Stimulated activated CD4-positive, alpha-beta T cell treated with anti-CD3 and anti-CD28 coated beads, Interleukin-4, amount 100 ng/mL, for 4 hours (primary cell): Measurements from ENCODE around the gene UPK3BL1.
"Not testable (repeated sequence)": the region's sequence is repeated elsewhere in the genome, so short reads cannot be mapped to it uniquely, and the experiment has no call there.

Experiments
- DNase-seq, 2 experiments: peaks; one replicate each; pipeline ENCODE4 v3.0.0-alpha.2; 2020

UPK3BL1 gene, protein sequence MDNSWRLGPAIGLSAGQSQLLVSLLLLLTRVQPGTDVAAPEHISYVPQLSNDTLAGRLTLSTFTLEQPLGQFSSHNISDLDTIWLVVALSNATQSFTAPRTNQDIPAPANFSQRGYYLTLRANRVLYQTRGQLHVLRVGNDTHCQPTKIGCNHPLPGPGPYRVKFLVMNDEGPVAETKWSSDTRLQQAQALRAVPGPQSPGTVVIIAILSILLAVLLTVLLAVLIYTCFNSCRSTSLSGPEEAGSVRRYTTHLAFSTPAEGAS

GRCh38 chr7:102642691-102643090, at the start of gene UPK3BL1:
UPK3BL1 (minus strand) TSS chr7:102642791; CDS start chr7:102642741, 50 bp downstream.
- DNase-seq: not testable (repeated sequence)

GRCh38 chr7:102690602-102691001, 48.0 kb upstream of the UPK3BL1 start:
- peak in 1 of 2 experiments; percentile 3 for DNase-seq

DNA sequence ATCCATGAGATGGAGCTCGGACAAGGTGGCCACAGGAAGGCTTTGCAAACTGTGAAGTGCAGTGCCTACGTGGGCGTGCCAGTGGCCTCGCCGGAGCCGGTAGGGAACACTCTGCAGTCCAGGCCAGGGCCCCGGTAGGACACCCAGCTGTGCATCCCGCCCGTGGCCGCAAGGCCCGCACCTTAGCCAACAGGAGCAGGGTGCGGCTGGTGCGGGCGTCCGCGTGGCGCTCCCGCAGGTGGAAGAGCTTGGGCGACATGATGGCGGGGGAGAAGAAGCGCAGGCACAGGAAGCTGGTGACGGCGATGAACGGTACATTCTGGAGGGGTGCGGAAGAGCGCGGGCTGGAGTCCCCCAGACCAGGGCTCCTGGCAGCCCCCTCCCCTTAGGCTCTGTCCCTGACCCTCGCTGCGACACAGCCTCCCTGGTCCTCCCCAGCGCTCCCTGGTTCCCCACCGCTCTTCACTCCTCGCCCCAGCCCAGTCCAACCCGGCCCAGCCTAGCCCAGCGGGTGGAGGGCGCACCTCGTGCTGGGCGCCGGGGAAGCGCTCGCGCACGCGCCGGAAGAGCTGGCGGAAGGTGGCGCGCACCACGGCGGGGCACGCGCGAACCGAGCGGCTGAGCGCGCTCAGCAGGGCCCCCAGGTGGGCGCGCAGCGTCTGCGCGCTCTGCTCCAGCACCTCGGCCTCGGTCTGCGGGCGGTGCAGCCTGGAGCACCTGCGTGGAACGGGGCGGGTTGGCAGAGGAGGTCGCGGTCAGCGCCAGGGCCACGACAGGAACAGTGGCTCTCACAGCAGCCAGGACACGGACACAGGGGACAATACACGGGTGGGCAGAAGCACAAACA, 47.1 kb upstream of the UPK3BL1 start:
- peak; percentile 2 to 11 for DNase-seq

DNA sequence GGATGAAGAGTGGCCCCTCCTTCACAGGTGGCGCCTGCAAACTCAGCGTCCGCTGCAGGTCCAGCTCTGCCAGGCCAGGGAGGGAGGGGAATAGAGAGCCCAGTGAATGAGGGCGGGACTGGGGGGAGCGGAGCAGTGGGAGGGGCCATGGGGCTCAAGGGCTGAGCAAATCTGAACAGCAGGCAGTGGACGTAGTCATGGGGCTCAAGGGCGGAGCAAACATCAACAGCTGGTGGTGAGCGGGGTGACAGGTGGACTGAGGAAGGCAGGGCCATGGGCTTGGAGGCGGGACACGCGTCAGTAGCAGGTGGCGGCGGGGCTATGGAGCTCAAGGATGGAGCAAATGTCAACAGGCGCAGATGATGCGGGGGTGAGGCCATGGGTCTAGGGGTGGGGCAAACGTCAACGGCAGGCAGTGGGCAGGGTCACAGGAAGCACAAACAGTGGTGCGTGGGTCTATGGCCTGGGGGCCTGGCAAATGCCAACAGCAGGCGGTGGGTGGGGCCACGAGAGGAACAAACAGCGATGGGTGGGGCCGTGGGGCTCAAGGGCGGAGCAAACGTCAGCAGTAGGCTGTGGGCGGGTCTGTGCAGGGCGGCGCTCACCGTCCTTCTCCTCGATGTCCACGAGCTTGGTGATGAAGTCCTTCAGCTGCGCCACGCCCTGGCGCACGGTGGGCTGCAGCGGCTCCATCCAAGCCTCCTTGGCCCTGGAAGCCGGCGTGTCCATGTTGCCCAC, 45.9 kb upstream of the UPK3BL1 start:
- DNase-seq: not testable (repeated sequence)

DNA sequence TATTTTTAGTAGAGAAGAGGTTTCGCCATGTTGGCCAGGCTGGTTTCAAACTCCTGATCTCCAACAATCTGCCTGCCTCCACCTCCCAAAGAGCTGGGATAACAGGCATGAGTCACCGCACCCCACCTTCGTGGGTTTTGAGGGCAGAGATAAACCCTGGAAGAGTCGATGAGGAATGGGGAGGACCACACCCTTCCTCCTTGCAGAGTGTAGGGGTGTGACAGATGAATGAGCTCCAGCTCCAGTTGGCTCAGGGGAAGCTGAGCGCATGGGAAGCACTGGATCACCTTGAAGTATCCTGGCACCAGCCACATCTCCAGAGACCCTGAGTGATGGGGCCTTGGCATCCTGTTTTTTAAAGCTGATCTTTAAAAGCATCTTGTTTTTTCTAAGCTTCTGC, 40.0 kb upstream of the UPK3BL1 start:
- DNase-seq: not testable (repeated sequence)

- not testable (repeated sequence) for DNase-seq
Measured at GRCh38 chr7:102680780-102681179, 38.2 kb upstream of the UPK3BL1 start.

- DNase-seq: peak in 1 of 2 experiments; percentile 3
Measured at GRCh38 chr7:102675545-102675944, 33.0 kb upstream of the UPK3BL1 start.

GRCh38 chr7:102673447-102674067, 31.0 kb upstream of the UPK3BL1 start:
- DNase-seq: not testable (repeated sequence)

- DNase-seq: not testable (repeated sequence)
Measured at GRCh38 chr7:102671956-102672307, 29.3 kb upstream of the UPK3BL1 start.

DNA sequence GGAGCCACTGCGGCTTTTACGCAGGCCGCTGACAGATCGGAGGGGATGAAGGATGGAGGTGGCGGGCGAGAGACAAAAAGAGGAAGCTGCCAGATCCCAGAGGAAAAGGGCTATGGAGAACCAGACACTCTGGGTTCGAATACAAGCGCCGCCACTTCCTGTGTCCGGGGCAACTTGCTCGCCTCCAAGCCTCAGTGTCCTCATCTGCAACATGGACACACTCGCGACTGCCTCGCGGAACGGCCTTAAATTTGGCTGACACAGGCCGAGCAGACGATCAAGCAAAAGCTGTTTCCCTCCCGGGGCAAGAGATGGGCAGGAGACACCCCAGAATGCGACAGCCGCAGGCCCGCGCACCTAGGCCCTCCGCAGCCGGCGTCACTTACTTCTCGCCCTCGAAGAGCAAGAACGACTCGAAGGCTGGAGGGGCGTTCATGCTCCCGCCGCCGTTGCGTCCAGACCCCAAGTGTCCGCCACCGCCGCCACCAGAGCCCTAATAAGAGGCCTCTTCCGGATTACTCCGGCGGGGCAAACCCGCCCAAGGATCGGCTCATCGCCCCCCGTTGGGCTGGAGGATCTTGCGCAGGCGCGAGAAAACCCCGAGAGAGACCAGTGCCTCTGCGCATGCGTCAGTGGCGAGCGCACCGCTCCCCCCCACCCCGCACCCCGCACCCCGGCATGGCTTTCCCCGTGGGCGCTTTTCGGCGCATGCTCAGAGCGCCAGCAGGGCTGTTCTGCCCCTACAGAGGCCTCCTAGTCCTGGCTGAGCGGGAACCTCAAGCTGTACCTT, 28.8 kb upstream of the UPK3BL1 start, which contains the start of gene POLR2J2:
Gene POLR2J2 (minus strand): TSS at position 498 of the 790 bp plus-strand sequence. CDS start 62 bp downstream, at position 436.
- DNase-seq: not testable (repeated sequence)

GRCh38 chr7:102667523-102667922, 24.9 kb upstream of the UPK3BL1 start:
- not testable (repeated sequence) for DNase-seq

- not testable (repeated sequence) for DNase-seq
Measured at GRCh38 chr7:102666850-102667249, 24.3 kb upstream of the UPK3BL1 start.

DNA sequence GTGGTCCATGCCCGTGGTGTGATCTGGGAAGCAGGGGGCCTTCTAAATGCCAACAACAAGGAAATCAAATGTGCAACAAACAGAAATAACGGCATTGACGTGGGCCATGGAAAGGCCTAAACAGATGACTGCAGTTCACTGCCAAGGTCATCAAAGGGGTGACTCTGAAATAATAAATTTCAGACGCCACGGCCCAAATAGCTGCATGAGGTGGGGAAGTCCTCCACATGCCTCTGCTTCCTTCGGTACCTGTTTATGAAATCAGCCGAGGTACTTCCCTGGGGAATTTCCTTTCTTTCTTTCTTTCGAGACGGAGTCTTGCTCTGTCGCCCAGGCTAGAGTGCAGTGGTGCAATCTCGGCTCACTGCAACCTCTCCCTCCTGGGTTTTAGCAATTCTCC, 22.2 kb upstream of the UPK3BL1 start:
- not testable (repeated sequence) for DNase-seq

- DNase-seq: not testable (repeated sequence)
Measured at GRCh38 chr7:102649924-102650323, 7.3 kb upstream of the UPK3BL1 start, which contains the start of gene SPDYE2B. SPDYE2B (plus strand) TSS chr7:102650319; CDS start chr7:102652349, 2,030 bp downstream.

DNA sequence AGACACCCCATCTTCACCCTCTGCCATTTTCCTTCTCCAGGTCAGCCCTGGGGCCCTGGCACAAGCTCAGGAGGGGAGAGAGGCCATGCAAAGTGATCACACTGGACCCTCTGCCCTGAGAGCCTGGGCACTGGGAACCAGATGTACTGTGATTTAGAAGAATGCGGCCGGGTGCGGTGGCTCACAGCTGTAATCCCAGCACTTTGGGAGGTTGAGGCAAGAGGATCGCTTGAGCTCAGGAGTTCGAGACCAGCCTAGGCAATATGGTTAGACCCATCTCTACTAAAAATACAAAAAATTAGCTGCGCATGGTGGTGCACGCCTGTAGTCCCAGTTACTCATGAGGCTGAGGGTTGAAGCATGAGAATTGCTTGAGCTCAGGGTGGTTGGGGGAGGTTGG, 5.2 kb upstream of the UPK3BL1 start:
- DNase-seq: not testable (repeated sequence)

DNA sequence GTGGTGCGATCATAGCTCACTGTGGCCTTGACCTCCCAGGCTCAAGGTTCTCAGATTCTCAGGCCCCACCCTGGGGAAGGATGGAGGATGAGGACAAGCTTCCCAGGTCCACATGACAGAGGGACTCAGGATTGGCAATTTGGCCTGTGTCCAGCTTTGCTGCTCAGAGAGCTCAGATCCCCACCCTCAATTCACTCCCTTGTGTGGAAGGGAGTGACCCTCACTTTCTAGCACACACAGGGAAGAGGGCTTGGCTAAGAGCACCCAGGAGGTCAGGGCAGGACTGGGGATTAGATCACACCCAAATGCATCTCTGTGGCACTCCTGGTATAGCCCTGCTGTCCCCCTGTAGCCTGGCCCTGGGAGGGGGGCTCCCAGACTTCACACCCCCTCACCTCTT, 813 bp upstream of the UPK3BL1 start:
- DNase-seq: not testable (repeated sequence)

- peak in 1 of 2 experiments; percentile 4 for DNase-seq
Measured at GRCh38 chr7:102638848-102639247, 3.7 kb downstream of the UPK3BL1 start.

DNA sequence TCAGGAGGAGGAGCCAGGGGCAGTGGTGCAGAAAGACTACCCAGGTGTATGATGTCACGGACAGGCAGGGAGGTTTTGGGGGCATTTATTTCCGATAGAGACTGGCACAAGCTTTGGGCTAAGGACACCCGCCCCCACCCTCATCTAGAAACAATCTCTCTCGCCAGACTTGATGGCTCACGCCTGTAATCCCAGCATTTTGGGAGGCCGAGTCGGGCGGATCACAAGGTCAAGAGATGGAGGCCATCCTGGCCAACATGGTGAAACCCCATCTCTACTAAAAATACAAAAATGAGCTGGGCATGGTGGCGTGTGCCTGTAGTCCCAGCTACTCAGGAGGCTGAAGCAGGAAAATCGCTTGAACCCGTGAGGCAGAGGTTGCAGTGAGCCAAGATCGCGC, 5.6 kb downstream of the UPK3BL1 start:
- DNase-seq: not testable (repeated sequence)

DNA sequence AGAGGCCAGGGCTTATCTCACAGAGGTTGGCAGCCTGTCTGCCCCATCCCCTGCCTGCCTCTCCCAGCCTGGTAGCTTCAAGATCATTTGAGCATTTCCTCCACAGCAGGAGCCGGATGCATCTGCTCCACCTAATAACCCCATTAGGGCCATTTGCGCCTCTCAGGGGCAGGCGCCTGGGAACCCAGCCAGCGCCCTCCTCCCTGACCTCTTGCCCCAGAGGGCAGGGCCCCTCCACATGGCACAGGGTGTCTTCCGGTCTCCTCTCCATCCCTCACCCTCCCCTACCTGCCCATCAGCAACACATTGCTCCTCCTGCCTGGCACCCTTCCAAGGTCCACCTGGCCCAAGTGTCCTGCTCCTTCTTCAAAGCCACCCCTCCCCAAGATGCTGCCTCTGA, 7.2 kb downstream of the UPK3BL1 start:
- not testable (repeated sequence) for DNase-seq

DNA sequence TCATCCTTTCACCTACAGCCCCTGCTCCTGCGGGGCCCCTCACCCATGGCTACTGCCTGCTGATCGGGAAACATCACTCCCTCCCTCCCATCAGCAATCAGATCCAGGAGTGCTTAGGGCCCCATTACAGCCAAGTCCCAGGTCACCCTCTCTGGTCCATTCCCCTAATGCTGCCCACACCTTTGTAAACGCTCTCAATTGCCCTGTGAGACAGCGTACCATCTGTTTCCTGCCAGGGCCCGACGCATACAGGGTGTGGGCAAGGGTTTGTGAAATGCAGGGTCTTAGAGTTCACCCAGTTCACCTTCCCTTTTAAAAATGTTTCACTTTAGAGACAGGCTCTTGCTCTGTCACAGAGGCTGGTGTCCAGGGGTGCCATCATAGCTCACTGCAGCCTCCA, 8.3 kb downstream of the UPK3BL1 start:
- DNase-seq: not testable (repeated sequence)

DNA sequence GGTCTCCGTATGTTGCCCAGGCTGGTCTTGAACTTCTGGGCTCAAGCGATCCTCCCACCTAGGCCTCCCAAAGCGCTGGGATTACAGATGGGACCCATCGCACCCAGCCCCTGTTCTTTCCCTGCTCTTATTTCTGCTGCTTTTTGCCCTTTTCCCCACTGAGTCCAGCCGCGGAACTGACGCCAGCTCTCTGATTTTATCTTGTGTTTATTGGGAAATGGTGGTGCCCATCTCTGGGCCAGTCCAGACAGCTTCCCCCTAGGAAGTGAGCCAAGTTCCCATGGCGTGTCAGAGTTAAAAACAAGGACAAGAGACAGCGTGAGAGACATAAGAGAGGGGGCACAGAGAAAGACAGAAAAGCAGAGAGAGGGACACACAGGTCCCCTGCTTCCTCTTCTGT, 12.0 kb downstream of the UPK3BL1 start:
- DNase-seq: not testable (repeated sequence)
